Osteocyte (in vitro differentiated cells): Measurements from ENCODE around the gene JOSD1. TPM values are rescaled to one million over a fixed set of nuclear protein-coding genes. Genes with fewer than 3 reads are reported as not detected.

Experiments used
- DNase-seq: peaks from one replicate; pipeline ENCODE4 v3.0.0; 2021; ENCODE audit warnings: mixed read lengths; ENCODE audit not compliant: unreplicated experiment; ENCODE audit errors: extremely low spot score
- H3K27ac Mint-ChIP-seq: one replicate; pipeline ENCODE4 v1.8.0; 2021; ENCODE audit warnings: mild to moderate bottlenecking, mixed read lengths; ENCODE audit not compliant: unreplicated experiment
- H3K27me3 Mint-ChIP-seq: one replicate; pipeline ENCODE4 v1.8.0; 2021; ENCODE audit warnings: mixed read lengths; ENCODE audit not compliant: unreplicated experiment
- H3K36me3 Mint-ChIP-seq: one replicate; pipeline ENCODE4 v1.8.0; 2021; ENCODE audit warnings: mixed read lengths; ENCODE audit not compliant: unreplicated experiment
- H3K4me1 Mint-ChIP-seq: one replicate; pipeline ENCODE4 v1.8.0; 2021; ENCODE audit warnings: mixed read lengths; ENCODE audit not compliant: unreplicated experiment
- H3K4me3 Mint-ChIP-seq: one replicate; pipeline ENCODE4 v1.8.0; 2021; ENCODE audit warnings: mild to moderate bottlenecking, moderate library complexity, mixed read lengths; ENCODE audit not compliant: unreplicated experiment
- H3K9me3 Mint-ChIP-seq: one replicate; pipeline ENCODE4 v1.8.0; 2021; ENCODE audit warnings: mixed read lengths; ENCODE audit not compliant: unreplicated experiment
- CTCF ChIP-seq: fragments of 200-600 bp; sonication (generic); IDR thresholded peaks from 2 replicates; pipeline ENCODE4 v1.5.0; 2021; ENCODE audit warnings: antibody characterized with exemption, mild to moderate bottlenecking, moderate library complexity
- total RNA-seq: library from RNA; stranded (reverse); gene quantifications from 2 replicates; pipeline ENCODE4 v1.2.1, GENCODE V29; 2021

The JOSD1 gene
- total RNA-seq, 1 donor from 2014 or later, result 78.6 TPM

- peaks cover 54% of the 10 kb centered on the region for H3K36me3 Mint-ChIP-seq
- no peak for TF ChIP-seq CTCF
- DNase-seq, result no peak
- no peak overlapping the region for H3K4me3 Mint-ChIP-seq
- H3K9me3 Mint-ChIP-seq, result no peaks in the 10 kb centered on the region
- no peaks in the 10 kb centered on the region for H3K27me3 Mint-ChIP-seq
- H3K27ac Mint-ChIP-seq, result no peak overlapping the region
- H3K4me1 Mint-ChIP-seq, result peaks cover 27% of the 10 kb centered on the region
Observed at GRCh38 chr22:38724176-38724575, 23.4 kb upstream of the JOSD1 start.

GRCh38 chr22:38721551-38721950 lies 20.8 kb upstream of the JOSD1 start:
- no peak for TF ChIP-seq CTCF
- Mint-ChIP-seq H3K4me1 (peaks cover 42% of the 10 kb centered on the region), H3K36me3 (peaks cover 37% of the 10 kb centered on the region), H3K27ac (peak overlapping the region; percentile 72), H3K4me3 (no peak overlapping the region), H3K9me3 (no peaks in the 10 kb centered on the region), H3K27me3 (no peaks in the 10 kb centered on the region)
- no peak for DNase-seq

- H3K9me3 Mint-ChIP-seq, result no peaks in the 10 kb centered on the region
- no peak for DNase-seq
- H3K27ac Mint-ChIP-seq, result peak overlapping the region; percentile 90
- H3K4me1 Mint-ChIP-seq, result peaks cover 49% of the 10 kb centered on the region
- H3K4me3 Mint-ChIP-seq, result peak overlapping the region; percentile 32
- no peak for TF ChIP-seq CTCF
- no peaks in the 10 kb centered on the region for H3K27me3 Mint-ChIP-seq
- peaks cover 34% of the 10 kb centered on the region for H3K36me3 Mint-ChIP-seq
Observed at GRCh38 chr22:38720350-38720749, 19.6 kb upstream of the JOSD1 start.

GRCh38 chr22:38719196-38719595 lies 18.5 kb upstream of the JOSD1 start:
- no peaks in the 10 kb centered on the region for H3K9me3 Mint-ChIP-seq
- DNase-seq, result no peak
- H3K4me3 Mint-ChIP-seq, result peak overlapping the region; percentile 32
- no peak for TF ChIP-seq CTCF
- H3K27ac Mint-ChIP-seq, result peak overlapping the region; percentile 90
- H3K27me3 Mint-ChIP-seq, result no peaks in the 10 kb centered on the region
- H3K36me3 Mint-ChIP-seq, result peaks cover 26% of the 10 kb centered on the region
- H3K4me1 Mint-ChIP-seq, result peaks cover 57% of the 10 kb centered on the region

GRCh38 chr22:38718414-38718813 lies 17.7 kb upstream of the JOSD1 start:
- peaks cover 26% of the 10 kb centered on the region for H3K36me3 Mint-ChIP-seq
- H3K4me3 Mint-ChIP-seq, result peak overlapping the region; percentile 11
- peak overlapping the region; percentile 90 for H3K27ac Mint-ChIP-seq
- no peaks in the 10 kb centered on the region for H3K9me3 Mint-ChIP-seq
- peak; percentile 73 for TF ChIP-seq CTCF
- no peak for DNase-seq
- peaks cover 61% of the 10 kb centered on the region for H3K4me1 Mint-ChIP-seq
- H3K27me3 Mint-ChIP-seq, result no peaks in the 10 kb centered on the region
